ENCODE data around the gene FALEC.

GRCh38 chr1:150498342-150498741 is 17.2 kb upstream of the FALEC start:
- TF ChIP-seq CTCF (IDR thresholded peaks at IDR 0.05) (no peak), POLR2A (IDR thresholded peaks at IDR 0.05) (no peak)
